DND-41 (cell line): ENCODE measurements around the gene GNB1L.

Experiments
- EZH2 ChIP-seq: IDR thresholded peaks from 3 replicates; pipeline ENCODE4 v1.6.1; 2012; ENCODE audit warnings: borderline replicate concordance, low read depth, mild to moderate bottlenecking, moderate library complexity, low read length, inconsistent platforms; ENCODE audit not compliant: severe bottlenecking
- TF ChIP-seq, protein P1 (sequence below): IDR thresholded peaks from 2 replicates; pipeline ENCODE4 v1.5.1; 2012; ENCODE audit warnings: borderline replicate concordance, low read length, moderate library complexity, mild to moderate bottlenecking; ENCODE audit not compliant: poor library complexity, severe bottlenecking; ENCODE audit errors: extremely low read depth

DNA sequence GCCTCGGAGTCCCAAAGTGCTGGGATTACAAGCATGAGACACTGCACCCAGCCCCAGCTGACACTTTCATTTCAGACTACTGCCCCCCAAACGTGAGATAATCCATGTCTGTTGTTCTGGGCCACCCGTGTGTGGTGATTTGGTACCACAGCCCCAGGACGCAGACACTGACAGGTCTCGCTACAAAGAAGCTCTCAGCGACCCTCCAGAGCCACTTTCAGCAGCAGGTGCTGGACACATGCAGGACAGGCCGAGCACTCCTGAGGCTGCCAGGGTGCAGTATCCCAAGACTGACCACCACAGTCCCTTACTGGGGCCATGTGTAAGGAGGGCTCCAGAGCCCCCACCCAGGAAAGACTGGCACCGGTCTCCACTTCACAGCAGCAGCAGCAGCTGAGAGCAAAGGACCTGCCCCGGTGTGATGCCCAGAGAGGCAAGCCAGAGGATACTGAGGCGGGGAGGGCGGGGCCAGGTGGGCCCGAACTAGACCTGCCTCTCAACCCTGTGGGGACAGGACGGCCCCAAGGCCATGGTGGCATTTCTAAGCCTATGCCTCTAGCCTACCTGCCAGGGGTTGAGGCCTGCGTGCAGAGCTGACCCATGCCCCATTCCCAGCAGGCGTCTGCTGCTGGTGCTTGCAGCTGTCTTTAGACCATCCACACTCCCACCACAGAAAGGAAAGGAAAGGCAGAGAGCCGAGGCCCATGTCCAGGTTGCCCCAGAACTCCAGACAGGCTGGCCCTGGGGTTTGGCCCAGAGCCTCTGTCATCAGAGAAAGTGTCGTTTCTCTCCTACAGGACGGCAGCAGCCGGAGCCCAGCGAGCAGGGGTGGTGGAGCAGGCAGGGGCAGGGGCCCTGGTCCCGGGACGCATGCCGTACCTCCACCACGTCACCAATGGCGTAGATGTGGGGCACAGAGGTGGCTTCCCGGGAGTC lies 28.0 kb upstream of the GNB1L start:
- TF ChIP-seq, protein P1, sequence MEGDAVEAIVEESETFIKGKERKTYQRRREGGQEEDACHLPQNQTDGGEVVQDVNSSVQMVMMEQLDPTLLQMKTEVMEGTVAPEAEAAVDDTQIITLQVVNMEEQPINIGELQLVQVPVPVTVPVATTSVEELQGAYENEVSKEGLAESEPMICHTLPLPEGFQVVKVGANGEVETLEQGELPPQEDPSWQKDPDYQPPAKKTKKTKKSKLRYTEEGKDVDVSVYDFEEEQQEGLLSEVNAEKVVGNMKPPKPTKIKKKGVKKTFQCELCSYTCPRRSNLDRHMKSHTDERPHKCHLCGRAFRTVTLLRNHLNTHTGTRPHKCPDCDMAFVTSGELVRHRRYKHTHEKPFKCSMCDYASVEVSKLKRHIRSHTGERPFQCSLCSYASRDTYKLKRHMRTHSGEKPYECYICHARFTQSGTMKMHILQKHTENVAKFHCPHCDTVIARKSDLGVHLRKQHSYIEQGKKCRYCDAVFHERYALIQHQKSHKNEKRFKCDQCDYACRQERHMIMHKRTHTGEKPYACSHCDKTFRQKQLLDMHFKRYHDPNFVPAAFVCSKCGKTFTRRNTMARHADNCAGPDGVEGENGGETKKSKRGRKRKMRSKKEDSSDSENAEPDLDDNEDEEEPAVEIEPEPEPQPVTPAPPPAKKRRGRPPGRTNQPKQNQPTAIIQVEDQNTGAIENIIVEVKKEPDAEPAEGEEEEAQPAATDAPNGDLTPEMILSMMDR: no peak
- TF ChIP-seq EZH2: no peak
